A549 (cell line): ENCODE measurements around the gene SNAP29. TPM values are rescaled to one million over a fixed set of nuclear protein-coding genes. Genes with fewer than 3 reads are reported as not detected.

Experiments
- ATAC-seq, 2 experiments: fragments of 200-7000 bp in 1 of 2; fragments of >200 bp in 1 of 2; cut with Nextera tagmentation in 1 of 2; cut with Tn5 transposase in 1 of 2; 3 replicates each; pipeline versions ENCODE4 v1.8.0 to v1.9.1; 2018 to 2020; ENCODE audit warnings: mild to moderate bottlenecking in 1 of 2, moderate library complexity in 1 of 2
- CTCF ChIA-PET: fragments of 300-600 bp; sonication (Branson Sonifier 250); formaldehyde crosslinking; extraction: SDS; loops from one replicate; lab custom pipeline; 2021; ENCODE audit warnings: antibody characterized with exemption, inconsistent platforms; lab: Yijun Ruan, JAX
- POLR2A ChIA-PET: fragments of 350-600 bp; formaldehyde crosslinking; extraction: SDS; loops from one replicate; lab custom pipeline; 2021; ENCODE audit warnings: antibody characterized with exemption, inconsistent platforms; lab: Yijun Ruan, JAX
- DNase-seq, 2 experiments: peaks; one replicate each; pipeline versions ENCODE4 v3.0.0 to v3.0.0-alpha.2; 2011 to 2016; ENCODE audit warnings: low read depth in 1 of 2, low spot score in 1 of 2
- FAIRE-seq: peaks from 2 replicates; lab custom pipeline; 2011; peaks lifted over from hg19 to GRCh38; lab: Jason Lieb, UNC
- H3K27ac ChIP-seq, 2 experiments: fragments of >200 bp; sonication (Bioruptor Twin); formaldehyde crosslinking; 3 replicates each; pipeline ENCODE4 v1.5.1; 2016 to 2017
- H3K4me1 ChIP-seq: fragments of >200 bp; sonication (Bioruptor Twin); formaldehyde crosslinking; 3 replicates; pipeline ENCODE4 v1.6.1; 2016
- H3K4me2 ChIP-seq: fragments of >200 bp; sonication (Bioruptor Twin); formaldehyde crosslinking; 3 replicates; pipeline ENCODE4 v1.6.1; 2016
- H3K4me3 ChIP-seq: fragments of >200 bp; sonication (Bioruptor Twin); formaldehyde crosslinking; 3 replicates; pipeline ENCODE4 v1.5.1; 2016
- H3K9me3 ChIP-seq: fragments of >200 bp; sonication (Bioruptor Twin); formaldehyde crosslinking; 3 replicates; pipeline ENCODE4 v1.6.1; 2016
- BHLHE40 ChIP-seq: IDR thresholded peaks from 2 replicates; pipeline ENCODE4 v1.6.1; 2012; ENCODE audit warnings: low read depth, low read length, inconsistent platforms
- CBX2 ChIP-seq: fragments of 200-600 bp; sonication (generic); IDR thresholded peaks from 2 replicates; pipeline ENCODE4 v1.6.1; 2016; ENCODE audit warnings: low read depth, mild to moderate bottlenecking, borderline replicate concordance
- CBX8 ChIP-seq: fragments of 200-600 bp; sonication (generic); IDR thresholded peaks from 2 replicates; pipeline ENCODE4 v1.6.1; 2016
- CHD4 ChIP-seq: fragments of 200-600 bp; sonication (generic); IDR thresholded peaks from 2 replicates; pipeline ENCODE4 v1.6.1; 2016; ENCODE audit warnings: antibody characterized with exemption, mild to moderate bottlenecking, borderline replicate concordance
- CTCF ChIP-seq: fragments of >200 bp; sonication (Bioruptor Twin); formaldehyde crosslinking; IDR thresholded peaks from 3 replicates; pipeline ENCODE4 v1.5.1; 2016
- EHMT2 ChIP-seq: fragments of 200-600 bp; sonication (generic); IDR thresholded peaks from 2 replicates; pipeline ENCODE4 v1.6.1; 2016; ENCODE audit warnings: antibody characterized with exemption, low read depth, mild to moderate bottlenecking, moderate library complexity
- EP300 ChIP-seq, 2 experiments: fragments of >200 bp; sonication (Bioruptor Twin); formaldehyde crosslinking; IDR thresholded peaks; 2 replicates in 1 of 2; 3 replicates in 1 of 2; pipeline ENCODE4 v1.6.1; 2016 to 2017
- ESRRA ChIP-seq: fragments of 150-350 bp; IDR thresholded peaks from 2 replicates; pipeline ENCODE4 v1.6.1; 2014; ENCODE audit warnings: mild to moderate bottlenecking, low read length, borderline replicate concordance
- FOSB ChIP-seq: fragments of 250-450 bp; sonication (Bioruptor Pico); IDR thresholded peaks from 2 replicates; pipeline ENCODE4 v1.5.0; 2020; ENCODE audit warnings: mild to moderate bottlenecking, moderate library complexity
- FOXS1 ChIP-seq: fragments of 250-450 bp; sonication (Bioruptor Pico); IDR thresholded peaks from 2 replicates; pipeline ENCODE4 v1.5.0; 2020; ENCODE audit warnings: mild to moderate bottlenecking, moderate library complexity
- HOXA7 ChIP-seq: fragments of 250-450 bp; sonication (Bioruptor Pico); IDR thresholded peaks from 2 replicates; pipeline ENCODE4 v1.5.0; 2020; ENCODE audit warnings: mild to moderate bottlenecking, moderate library complexity
- HOXB13 ChIP-seq: fragments of 250-450 bp; sonication (Bioruptor Pico); IDR thresholded peaks from 2 replicates; pipeline ENCODE4 v1.5.0; 2020; ENCODE audit warnings: low read depth, mild to moderate bottlenecking, moderate library complexity
- HOXB5 ChIP-seq: fragments of 250-450 bp; sonication (Bioruptor Pico); IDR thresholded peaks from 2 replicates; pipeline ENCODE4 v1.5.0; 2020; ENCODE audit warnings: mild to moderate bottlenecking, moderate library complexity
- KDM1A ChIP-seq: fragments of 200-600 bp; sonication (generic); IDR thresholded peaks from 2 replicates; pipeline ENCODE4 v1.6.1; 2016; ENCODE audit warnings: low read depth, mild to moderate bottlenecking
- MYC ChIP-seq: IDR thresholded peaks from 2 replicates; pipeline ENCODE4 v1.6.1; 2012; ENCODE audit warnings: mild to moderate bottlenecking, inconsistent platforms, low read length, improper control_type of control experiment, borderline replicate concordance
- NPAS2 ChIP-seq: fragments of 250-450 bp; sonication (Bioruptor Pico); IDR thresholded peaks from 2 replicates; pipeline ENCODE4 v1.8.0; 2022; ENCODE audit warnings: mild to moderate bottlenecking, moderate library complexity, borderline replicate concordance
- RCOR1 ChIP-seq: fragments of 150-350 bp; IDR thresholded peaks from 2 replicates; pipeline ENCODE4 v1.6.1; 2014; ENCODE audit warnings: antibody characterized with exemption, low read length, low read depth
- RFX5 ChIP-seq: fragments of 450-650 bp; IDR thresholded peaks from 2 replicates; pipeline ENCODE4 v1.7.1; 2014; ENCODE audit warnings: antibody characterized with exemption, mild to moderate bottlenecking, moderate library complexity
- RNF2 ChIP-seq: fragments of 200-600 bp; sonication (generic); IDR thresholded peaks from 2 replicates; pipeline ENCODE4 v1.6.1; 2016; ENCODE audit warnings: low read depth, mild to moderate bottlenecking, antibody characterized with exemption, moderate library complexity, borderline replicate concordance
- SMC3 ChIP-seq: fragments of >200 bp; sonication (Bioruptor Twin); formaldehyde crosslinking; IDR thresholded peaks from 3 replicates; pipeline ENCODE4 v1.6.1; 2018; ENCODE audit warnings: inconsistent platforms
- SREBF2 ChIP-seq: fragments of 450-650 bp; IDR thresholded peaks from 2 replicates; pipeline ENCODE4 v1.6.1; 2014; ENCODE audit warnings: mild to moderate bottlenecking, moderate library complexity
- TFCP2L1 ChIP-seq: fragments of 250-450 bp; sonication (Bioruptor Pico); IDR thresholded peaks from 2 replicates; pipeline ENCODE4 v1.5.0; 2021; ENCODE audit warnings: mild to moderate bottlenecking
- TP53 ChIP-seq: fragments of 250-450 bp; sonication (Bioruptor Pico); IDR thresholded peaks from 2 replicates; pipeline ENCODE4 v1.5.0; 2021; ENCODE audit warnings: mild to moderate bottlenecking, moderate library complexity
- ZSCAN20 ChIP-seq: fragments of 250-450 bp; sonication (Bioruptor Pico); IDR thresholded peaks from 2 replicates; pipeline ENCODE4 v1.8.0; 2022; ENCODE audit warnings: mild to moderate bottlenecking, moderate library complexity
- WGBS: methylation state at CpG from one replicate; pipeline ENCODE4 v1.1.6; 2017; ENCODE audit errors: missing lambda C conversion rate; 5-methylcytosine and 5-hydroxymethylcytosine counted together
- polyA plus RNA-seq, 4 experiments: library from polyadenylated mRNA; depleted of rRNA in 3 of 4; stranded (reverse); fragments of >200 nt; fragmentation: RNase III in 1 of 4; extraction: RNeasy Plus Mini Kit Qiagen cat#74134 plus additional on column Dnase treatment in 1 of 4; gene quantifications; 2 replicates in 3 of 4; 3 replicates in 1 of 4; pipeline ENCODE4 v1.2.3, GENCODE V29; 2011 to 2017
- TF ChIP-seq, protein P1 (sequence below): fragments of 200-600 bp; sonication (generic); IDR thresholded peaks from 2 replicates; pipeline ENCODE4 v1.6.1; 2016; ENCODE audit warnings: antibody characterized with exemption, mild to moderate bottlenecking, moderate library complexity
- TF ChIP-seq, protein P2 (sequence below): fragments of >200 bp; sonication (Bioruptor Twin); formaldehyde crosslinking; IDR thresholded peaks from 2 replicates; pipeline ENCODE4 v1.6.1; 2016
- TF ChIP-seq, protein P3 (sequence below): fragments of 150-350 bp; IDR thresholded peaks from 2 replicates; pipeline ENCODE4 v1.6.1; 2014; ENCODE audit warnings: low read depth, mild to moderate bottlenecking, low read length

Gene SNAP29
- polyA plus RNA-seq, 2 of the 4 experiments (the other 2 are of a cell fraction): 14.2 to 20.1 TPM

DNA sequence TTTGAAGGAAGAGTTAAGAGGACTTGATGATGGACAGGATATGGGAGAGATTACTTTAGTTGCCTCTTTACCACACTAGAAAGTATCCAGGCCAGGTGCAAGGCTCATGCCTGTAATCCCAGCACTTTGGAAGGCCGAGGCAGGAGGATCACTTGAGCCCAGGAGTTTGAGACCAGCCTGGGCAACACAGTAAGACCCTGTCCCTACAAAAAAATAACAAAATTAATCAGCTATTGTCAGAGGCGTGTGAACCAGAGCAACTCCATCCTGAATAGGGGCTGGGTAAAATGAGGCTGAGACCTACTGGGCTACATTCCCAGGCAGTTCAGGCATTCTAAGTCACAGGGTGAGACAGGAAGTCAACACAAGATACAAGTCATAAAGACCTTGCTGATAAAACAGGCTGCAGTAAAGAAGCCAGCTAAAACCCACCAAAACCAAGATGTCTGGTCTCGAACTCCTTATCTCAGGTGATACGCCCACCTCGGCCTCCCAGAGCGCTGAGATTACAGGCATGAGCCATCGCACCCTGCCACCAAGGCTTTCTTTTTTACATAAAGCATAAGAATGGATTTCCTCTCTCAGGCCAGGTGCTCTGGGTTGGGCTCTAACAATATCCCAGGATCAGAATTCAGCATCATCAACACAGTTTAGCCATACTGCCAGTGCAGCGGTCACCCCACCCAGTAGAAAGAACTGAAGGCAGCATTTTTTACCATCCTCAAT, 18.0 kb upstream of the SNAP29 start (continued):
- TF ChIP-seq CHD4 (no peak), RCOR1 (no peak)

- Histone ChIP-seq H3K27ac (no peak overlapping the region), H3K4me2 (no peak overlapping the region), H3K9me3 (no peaks in the 10 kb centered on the region), H3K4me3 (no peak overlapping the region), H3K4me1 (peaks cover 14% of the 10 kb centered on the region)
- no peak for DNase-seq
- ChIA-PET POLR2A (no interaction called here), CTCF (no interaction called here)
- no peak for FAIRE-seq
- no peak for TF ChIP-seq TP53 (CRISPR knock-in tag)
- TF ChIP-seq, protein P1, sequence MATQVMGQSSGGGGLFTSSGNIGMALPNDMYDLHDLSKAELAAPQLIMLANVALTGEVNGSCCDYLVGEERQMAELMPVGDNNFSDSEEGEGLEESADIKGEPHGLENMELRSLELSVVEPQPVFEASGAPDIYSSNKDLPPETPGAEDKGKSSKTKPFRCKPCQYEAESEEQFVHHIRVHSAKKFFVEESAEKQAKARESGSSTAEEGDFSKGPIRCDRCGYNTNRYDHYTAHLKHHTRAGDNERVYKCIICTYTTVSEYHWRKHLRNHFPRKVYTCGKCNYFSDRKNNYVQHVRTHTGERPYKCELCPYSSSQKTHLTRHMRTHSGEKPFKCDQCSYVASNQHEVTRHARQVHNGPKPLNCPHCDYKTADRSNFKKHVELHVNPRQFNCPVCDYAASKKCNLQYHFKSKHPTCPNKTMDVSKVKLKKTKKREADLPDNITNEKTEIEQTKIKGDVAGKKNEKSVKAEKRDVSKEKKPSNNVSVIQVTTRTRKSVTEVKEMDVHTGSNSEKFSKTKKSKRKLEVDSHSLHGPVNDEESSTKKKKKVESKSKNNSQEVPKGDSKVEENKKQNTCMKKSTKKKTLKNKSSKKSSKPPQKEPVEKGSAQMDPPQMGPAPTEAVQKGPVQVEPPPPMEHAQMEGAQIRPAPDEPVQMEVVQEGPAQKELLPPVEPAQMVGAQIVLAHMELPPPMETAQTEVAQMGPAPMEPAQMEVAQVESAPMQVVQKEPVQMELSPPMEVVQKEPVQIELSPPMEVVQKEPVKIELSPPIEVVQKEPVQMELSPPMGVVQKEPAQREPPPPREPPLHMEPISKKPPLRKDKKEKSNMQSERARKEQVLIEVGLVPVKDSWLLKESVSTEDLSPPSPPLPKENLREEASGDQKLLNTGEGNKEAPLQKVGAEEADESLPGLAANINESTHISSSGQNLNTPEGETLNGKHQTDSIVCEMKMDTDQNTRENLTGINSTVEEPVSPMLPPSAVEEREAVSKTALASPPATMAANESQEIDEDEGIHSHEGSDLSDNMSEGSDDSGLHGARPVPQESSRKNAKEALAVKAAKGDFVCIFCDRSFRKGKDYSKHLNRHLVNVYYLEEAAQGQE: no peak
- TF ChIP-seq FOXS1 (CRISPR knock-in tag): no peak
- TF ChIP-seq HOXB5: no peak
- no peak for TF ChIP-seq CTCF
- TF ChIP-seq FOSB (CRISPR knock-in tag): no peak
- TF ChIP-seq KDM1A: no peak
- TF ChIP-seq, protein P2, sequence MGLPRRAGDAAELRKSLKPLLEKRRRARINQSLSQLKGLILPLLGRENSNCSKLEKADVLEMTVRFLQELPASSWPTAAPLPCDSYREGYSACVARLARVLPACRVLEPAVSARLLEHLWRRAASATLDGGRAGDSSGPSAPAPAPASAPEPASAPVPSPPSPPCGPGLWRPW: no peak
- no peak for TF ChIP-seq EP300 (IDR thresholded peaks at IDR 0.05)
- no peak for TF ChIP-seq SREBF2
- 60% methylated on average over 2 of the region's 2 CpGs for WGBS
- no peak for ATAC-seq
Observed at GRCh38 chr22:20843501-20843900, 15.3 kb upstream of the SNAP29 start.

DNA sequence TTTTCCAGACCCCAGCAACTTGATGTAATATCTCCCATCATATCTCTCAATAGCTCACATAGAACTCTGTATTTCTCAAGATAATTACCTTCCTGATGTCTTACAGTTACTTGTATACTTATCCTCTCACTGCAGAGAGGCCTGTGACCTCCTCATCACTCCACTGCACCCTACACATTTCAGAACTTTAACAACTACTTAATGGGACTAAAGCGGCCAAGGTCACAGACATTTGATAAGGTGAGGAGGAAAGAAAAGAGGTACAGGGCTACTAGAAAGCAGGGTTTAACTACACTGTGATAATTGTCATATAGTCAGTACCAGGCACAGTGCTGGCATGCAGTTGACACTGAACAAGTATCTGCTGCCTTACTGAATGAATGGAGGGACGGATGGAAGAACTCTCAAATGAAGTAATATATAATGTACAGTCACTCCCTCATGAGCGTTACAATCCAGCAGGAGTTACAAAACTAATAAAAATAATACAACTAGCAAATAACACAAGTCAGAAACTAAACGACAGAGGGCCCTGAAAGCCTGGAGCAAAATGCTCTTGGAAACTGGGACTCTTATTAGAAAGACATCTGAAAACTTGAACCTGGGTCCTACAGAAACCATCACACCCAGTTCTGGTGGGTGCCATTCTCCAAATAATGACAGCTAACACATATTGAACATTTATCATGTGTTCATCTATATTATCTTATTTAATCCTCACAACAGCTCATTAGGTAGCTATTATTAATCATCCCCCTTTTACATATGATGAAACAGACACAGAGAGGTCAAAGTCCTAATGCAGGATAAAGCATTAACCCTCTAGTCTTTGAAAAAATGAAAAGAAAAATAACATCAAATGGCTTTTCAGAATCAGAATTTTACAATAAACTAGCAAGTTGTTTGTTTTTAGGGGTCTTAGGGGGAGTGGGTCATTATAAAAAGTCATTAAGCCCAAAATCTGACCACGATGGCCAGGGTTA, 14.5 kb upstream of the SNAP29 start:
- Histone ChIP-seq H3K4me2 (peak overlapping the region; percentile 38), H3K9me3 (no peaks in the 10 kb centered on the region), H3K4me3 (no peak overlapping the region), H3K4me1 (peaks cover 14% of the 10 kb centered on the region), H3K27ac (no peak overlapping the region)
- WGBS: 83% methylated on average over 5 of the region's 5 CpGs
- CTCF ChIA-PET: interaction anchor here (1.2 to 1.3 kb wide), 2 partner anchors 12 to 41 kb away, joined by 3 read pairs; no protein-coding TSS in a partner anchor
- FAIRE-seq: no peak
- DNase-seq: no peak
- no peak for ATAC-seq
- POLR2A ChIA-PET: no interaction called here
- TF ChIP-seq HOXA7: no peak
- no peak for TF ChIP-seq EHMT2
- TF ChIP-seq BHLHE40: no peak
- TF ChIP-seq, protein P3, sequence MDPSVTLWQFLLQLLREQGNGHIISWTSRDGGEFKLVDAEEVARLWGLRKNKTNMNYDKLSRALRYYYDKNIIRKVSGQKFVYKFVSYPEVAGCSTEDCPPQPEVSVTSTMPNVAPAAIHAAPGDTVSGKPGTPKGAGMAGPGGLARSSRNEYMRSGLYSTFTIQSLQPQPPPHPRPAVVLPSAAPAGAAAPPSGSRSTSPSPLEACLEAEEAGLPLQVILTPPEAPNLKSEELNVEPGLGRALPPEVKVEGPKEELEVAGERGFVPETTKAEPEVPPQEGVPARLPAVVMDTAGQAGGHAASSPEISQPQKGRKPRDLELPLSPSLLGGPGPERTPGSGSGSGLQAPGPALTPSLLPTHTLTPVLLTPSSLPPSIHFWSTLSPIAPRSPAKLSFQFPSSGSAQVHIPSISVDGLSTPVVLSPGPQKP: no peak
- no peak for TF ChIP-seq TFCP2L1 (CRISPR knock-in tag)
- no peak for TF ChIP-seq CBX2
- TF ChIP-seq MYC: no peak
- no peak for TF ChIP-seq CBX8
- TF ChIP-seq RNF2: no peak
- no peak for TF ChIP-seq RFX5
- no peak for TF ChIP-seq SMC3
- TF ChIP-seq HOXB5: no peak
- TF ChIP-seq, protein P2: no peak
- TF ChIP-seq ZSCAN20 (CRISPR knock-in tag): no peak
- no peak for TF ChIP-seq ESRRA
- no peak for TF ChIP-seq HOXB13 (CRISPR knock-in tag)
- TF ChIP-seq NPAS2: no peak
